KMS-11 (cell line): ENCODE data around the gene TAGLN2.

ENCODE experiments used
- H2AFZ ChIP-seq: fragments of 200-600 bp; sonication (generic); 2 replicates; pipeline ENCODE4 v1.6.1; 2016; ENCODE audit warnings: antibody characterized with exemption, mixed run types, low read depth
- H3K27ac ChIP-seq: fragments of 200-600 bp; sonication (generic); 2 replicates; pipeline ENCODE4 v1.6.1; 2016; ENCODE audit warnings: mild to moderate bottlenecking, mixed run types
- H3K27me3 ChIP-seq: fragments of 200-600 bp; sonication (generic); 2 replicates; pipeline ENCODE4 v1.6.1; 2017; ENCODE audit warnings: mild to moderate bottlenecking, low read depth, mixed run types, moderate library complexity; ENCODE audit not compliant: insufficient read depth
- H3K36me3 ChIP-seq: fragments of 200-600 bp; sonication (generic); 2 replicates; pipeline ENCODE4 v1.6.1; 2017; ENCODE audit warnings: mild to moderate bottlenecking, mixed run types; ENCODE audit not compliant: insufficient read depth
- H3K4me1 ChIP-seq: fragments of 200-600 bp; sonication (generic); 2 replicates; pipeline ENCODE4 v1.6.1; 2016; ENCODE audit warnings: mild to moderate bottlenecking, low read depth, mixed run types; ENCODE audit not compliant: poor library complexity, severe bottlenecking
- H3K4me2 ChIP-seq: fragments of 200-600 bp; sonication (generic); 2 replicates; pipeline ENCODE4 v1.7.0; 2016; ENCODE audit warnings: mild to moderate bottlenecking, mixed run types
- H3K4me3 ChIP-seq: fragments of 200-600 bp; sonication (generic); IDR thresholded peaks from 2 replicates; pipeline ENCODE4 v1.6.1; 2017; ENCODE audit warnings: low read depth, low read length, mixed read lengths; ENCODE audit not compliant: insufficient read depth
- H3K79me2 ChIP-seq: fragments of 200-600 bp; sonication (generic); 2 replicates; pipeline ENCODE4 v1.6.1; 2016; ENCODE audit warnings: low read depth, mixed run types; ENCODE audit not compliant: insufficient read depth
- H3K9ac ChIP-seq: fragments of 200-600 bp; sonication (generic); 2 replicates; pipeline ENCODE4 v1.6.1; 2016; ENCODE audit warnings: mild to moderate bottlenecking, mixed run types
- H4K20me1 ChIP-seq: fragments of 200-600 bp; sonication (generic); 2 replicates; pipeline ENCODE4 v1.6.1; 2016; ENCODE audit warnings: mild to moderate bottlenecking, mixed run types; ENCODE audit not compliant: insufficient read depth
- CTCF ChIP-seq: fragments of 200-600 bp; sonication (generic); conservative IDR thresholded peaks from 2 replicates; pipeline ENCODE4 v1.6.1; 2017; ENCODE audit warnings: low read depth, mild to moderate bottlenecking, antibody characterized with exemption, low read length, moderate library complexity, mixed read lengths

Gene TAGLN2

GRCh38 chr1:159962176-159962575, 36.9 kb upstream of the TAGLN2 start:
- no peak overlapping the region for H3K4me2 ChIP-seq

GRCh38 chr1:159961636-159962035, 36.3 kb upstream of the TAGLN2 start:
- Histone ChIP-seq H3K9ac (no peak overlapping the region), H3K36me3 (no peaks in the 10 kb centered on the region), H3K4me3 (no peak overlapping the region), H3K27ac (no peak overlapping the region), H3K79me2 (no peaks in the 10 kb centered on the region), H3K4me2 (no peak overlapping the region), H2AFZ (no peak overlapping the region), H3K27me3 (no peaks in the 10 kb centered on the region), H3K4me1 (no peaks in the 10 kb centered on the region), H4K20me1 (no peaks in the 10 kb centered on the region)
- no peak for TF ChIP-seq CTCF

More at GRCh38 chr1:159962176-159962575, 36.9 kb upstream of the TAGLN2 start:
- no peaks in the 10 kb centered on the region for H3K4me1 ChIP-seq
- H4K20me1 ChIP-seq, result no peaks in the 10 kb centered on the region
- H3K9ac ChIP-seq, result no peak overlapping the region
- H3K79me2 ChIP-seq, result no peaks in the 10 kb centered on the region
- no peaks in the 10 kb centered on the region for H3K27me3 ChIP-seq
- no peak for TF ChIP-seq CTCF
- no peak overlapping the region for H2AFZ ChIP-seq
- no peak overlapping the region for H3K4me3 ChIP-seq
- no peaks in the 10 kb centered on the region for H3K36me3 ChIP-seq
- no peak overlapping the region for H3K27ac ChIP-seq

- Histone ChIP-seq H3K4me2 (no peak overlapping the region), H3K27me3 (no peaks in the 10 kb centered on the region), H3K4me3 (no peak overlapping the region), H3K9ac (no peak overlapping the region), H4K20me1 (no peaks in the 10 kb centered on the region), H3K36me3 (no peaks in the 10 kb centered on the region), H3K4me1 (no peaks in the 10 kb centered on the region), H2AFZ (no peak overlapping the region), H3K79me2 (no peaks in the 10 kb centered on the region), H3K27ac (no peak overlapping the region)
- TF ChIP-seq CTCF, result no peak
Measured at GRCh38 chr1:159960721-159961381, 35.5 kb upstream of the TAGLN2 start.

- Histone ChIP-seq H3K79me2 (no peaks in the 10 kb centered on the region), H3K4me1 (no peaks in the 10 kb centered on the region), H3K36me3 (no peaks in the 10 kb centered on the region), H3K4me3 (no peak overlapping the region), H3K27me3 (peaks cover under 1% of the 10 kb centered on the region; the same call in 1 of the 2 replicates), H3K9ac (no peak overlapping the region), H3K4me2 (no peak overlapping the region), H4K20me1 (no peaks in the 10 kb centered on the region), H3K27ac (no peak overlapping the region), H2AFZ (no peak overlapping the region)
- TF ChIP-seq CTCF, result no peak
Measured at GRCh38 chr1:159959451-159959850, 34.1 kb upstream of the TAGLN2 start.
